Myocyte (in vitro differentiated cells): Measurements from ENCODE around the gene MIOS. TPM values are rescaled to one million over a fixed set of nuclear protein-coding genes. Genes with fewer than 3 reads are reported as not detected.

Experiments
- DNase-seq: peaks from one replicate; pipeline ENCODE4 v3.0.0-alpha.2; 2012; ENCODE audit warnings: low read depth
- total RNA-seq: library from RNA; depleted of rRNA; stranded (reverse); fragments of >200 nt; gene quantifications from 2 replicates; pipeline ENCODE4 v1.2.3, GENCODE V29; 2014

MIOS gene
- total RNA-seq, 1 donor from 2014 or later, result 88.2 TPM

GRCh38 chr7:7582596-7582995 is 15.9 kb downstream of the MIOS start:
- no peak for DNase-seq

GRCh38 chr7:7583731-7584130 is 17.0 kb downstream of the MIOS start:
- DNase-seq, result no peak

GRCh38 chr7:7584653-7585052 is 18.0 kb downstream of the MIOS start:
- no peak for DNase-seq

- DNase-seq, result no peak
Measured at GRCh38 chr7:7585241-7585928, 18.7 kb downstream of the MIOS start.

GRCh38 chr7:7595451-7595850 is 28.8 kb downstream of the MIOS start:
- peak; percentile 56 for DNase-seq

GRCh38 chr7:7596176-7596575 is 29.5 kb downstream of the MIOS start:
- peak; percentile 67 for DNase-seq

- no peak for DNase-seq
Measured at GRCh38 chr7:7607010-7607409, 40.3 kb downstream of the MIOS start.

- no peak for DNase-seq
Measured at GRCh38 chr7:7609330-7609729, 42.6 kb downstream of the MIOS start.

- no peak for DNase-seq
Measured at GRCh38 chr7:7612519-7612918, 45.8 kb downstream of the MIOS start.

GRCh38 chr7:7613210-7613609 is 46.5 kb downstream of the MIOS start:
- DNase-seq, result no peak

GRCh38 chr7:7614018-7614741 is 47.5 kb downstream of the MIOS start:
- DNase-seq, result no peak

GRCh38 chr7:7617550-7617949 is 50.9 kb downstream of the MIOS start:
- DNase-seq, result no peak

GRCh38 chr7:7618410-7618809 is 51.7 kb downstream of the MIOS start:
- no peak for DNase-seq

- DNase-seq, result no peak
Measured at GRCh38 chr7:7620236-7620635, 53.6 kb downstream of the MIOS start.

- no peak for DNase-seq
Measured at GRCh38 chr7:7620644-7621210, 54.0 kb downstream of the MIOS start.

- DNase-seq, result no peak
Measured at GRCh38 chr7:7628476-7628875, 61.8 kb downstream of the MIOS start.

GRCh38 chr7:7630626-7631329 is 64.1 kb downstream of the MIOS start:
- no peak for DNase-seq

- DNase-seq, result peak; percentile 7
Measured at GRCh38 chr7:7639421-7639820, 72.7 kb downstream of the MIOS start.

- DNase-seq, result peak; percentile 20
Measured at GRCh38 chr7:7639847-7640220, 73.2 kb downstream of the MIOS start.

GRCh38 chr7:7640221-7641128 is 73.8 kb downstream of the MIOS start, which contains the start of gene UMAD1:
UMAD1 (plus strand) TSS chr7:7640752; CDS start chr7:7673372, 32,620 bp downstream.
- DNase-seq, result peak; percentile 100

GRCh38 chr7:7641129-7641663 is 74.5 kb downstream of the MIOS start:
- DNase-seq, result no peak
